WTC11 (cell line): Measurements from ENCODE around the gene C10orf90. TPM values are rescaled to one million over a fixed set of nuclear protein-coding genes. Genes with fewer than 3 reads are reported as not detected.

Source experiments
- ATAC-seq: fragments of 200-7000 bp; cut with Tn5 transposase; 2 replicates; pipeline ENCODE4 v1.10.0; 2021; ENCODE audit warnings: mild to moderate bottlenecking, moderate library complexity
- CTCF ChIA-PET: fragments of 300-600 bp; sonication (Branson Sonifier 250); formaldehyde crosslinking; loops from one replicate; lab custom pipeline; 2021; ENCODE audit warnings: antibody characterized with exemption; lab: Charles Lee
- POLR2A ChIA-PET: fragments of 350-600 bp; sonication (Branson Sonifier 250); formaldehyde crosslinking; loops from one replicate; lab custom pipeline; 2021; ENCODE audit warnings: antibody characterized with exemption; lab: Charles Lee
- DNase-seq: peaks from one replicate; pipeline ENCODE4 v3.0.0; 2021; ENCODE audit warnings: low spot score
- H3K27ac Mint-ChIP-seq: 2 replicates; pipeline ENCODE4 v1.8.0; 2021; ENCODE audit warnings: mixed read lengths
- H3K27me3 Mint-ChIP-seq: 2 replicates; pipeline ENCODE4 v1.8.0; 2021; ENCODE audit warnings: low read depth, mild to moderate bottlenecking, moderate library complexity, mixed read lengths
- H3K36me3 Mint-ChIP-seq: 2 replicates; pipeline ENCODE4 v1.8.0; 2021; ENCODE audit warnings: mixed read lengths
- H3K4me1 Mint-ChIP-seq: 2 replicates; pipeline ENCODE4 v1.8.0; 2022; ENCODE audit warnings: mixed read lengths
- H3K4me3 Mint-ChIP-seq: 2 replicates; pipeline ENCODE4 v1.8.0; 2021; ENCODE audit warnings: mild to moderate bottlenecking, moderate library complexity, mixed read lengths
- H3K9me3 Mint-ChIP-seq: 2 replicates; pipeline ENCODE4 v1.8.0; 2021; ENCODE audit warnings: mixed read lengths
- ESRRA ChIP-seq: sonication (generic); formaldehyde crosslinking; IDR thresholded peaks from 2 replicates; pipeline ENCODE4 v1.8.1; 2022; ENCODE audit warnings: mild to moderate bottlenecking, missing genetic modification reagents, borderline replicate concordance
- GRHL2 ChIP-seq: fragments of 250-450 bp; sonication (Bioruptor Pico); IDR thresholded peaks from 2 replicates; pipeline ENCODE4 v1.8.0; 2022; ENCODE audit warnings: mild to moderate bottlenecking, moderate library complexity; ENCODE audit not compliant: insufficient replicate concordance, severe bottlenecking
- IRF2 ChIP-seq: sonication (generic); formaldehyde crosslinking; IDR thresholded peaks from 2 replicates; pipeline ENCODE4 v1.8.0; 2022; ENCODE audit warnings: low read depth, missing genetic modification reagents, borderline replicate concordance
- KAT7 ChIP-seq: sonication (generic); formaldehyde crosslinking; IDR thresholded peaks from 2 replicates; pipeline ENCODE4 v1.8.1; 2023; ENCODE audit warnings: missing genetic modification reagents, mild to moderate bottlenecking, borderline replicate concordance
- OVOL2 ChIP-seq: fragments of 250-450 bp; sonication (Bioruptor Pico); IDR thresholded peaks from 2 replicates; pipeline ENCODE4 v1.9.0; 2021; ENCODE audit warnings: mild to moderate bottlenecking, borderline replicate concordance
- SOX15 ChIP-seq: fragments of 250-450 bp; sonication (Bioruptor Pico); IDR thresholded peaks from 2 replicates; pipeline ENCODE4 v1.9.0; 2021; ENCODE audit warnings: mild to moderate bottlenecking
- ZNF416 ChIP-seq: fragments of 250-450 bp; sonication (Bioruptor Pico); IDR thresholded peaks from 2 replicates; pipeline ENCODE4 v1.9.0; 2021; ENCODE audit warnings: mild to moderate bottlenecking, inconsistent platforms
- total RNA-seq: library from RNA; stranded (reverse); gene quantifications from 3 replicates; pipeline ENCODE4 v1.2.3, GENCODE V29; 2021
- TF ChIP-seq, protein P1 (sequence below): fragments of 250-450 bp; sonication (Bioruptor Pico); IDR thresholded peaks from 2 replicates; pipeline ENCODE4 v1.8.0; 2021; ENCODE audit warnings: mild to moderate bottlenecking
- TF ChIP-seq, protein P2 (sequence below): sonication (generic); formaldehyde crosslinking; IDR thresholded peaks from 2 replicates; pipeline ENCODE4 v1.8.1; 2023; ENCODE audit warnings: mild to moderate bottlenecking, moderate library complexity, missing genetic modification reagents
- TF ChIP-seq, protein P3 (sequence below): sonication (generic); formaldehyde crosslinking; IDR thresholded peaks from 2 replicates; pipeline ENCODE4 v1.8.1; 2023; ENCODE audit warnings: mild to moderate bottlenecking, missing genetic modification reagents
- TF ChIP-seq, protein P4 (sequence below): fragments of 250-450 bp; sonication (Bioruptor Pico); IDR thresholded peaks from 2 replicates; pipeline ENCODE4 v2.1.2; 2022; ENCODE audit warnings: mild to moderate bottlenecking, moderate library complexity
- TF ChIP-seq, protein P5 (sequence below): sonication (generic); formaldehyde crosslinking; IDR thresholded peaks from 2 replicates; pipeline ENCODE4 v1.8.1; 2022; ENCODE audit warnings: low read depth, missing genetic modification reagents, borderline replicate concordance
- TF ChIP-seq, protein P6 (sequence below): sonication (generic); formaldehyde crosslinking; IDR thresholded peaks from 2 replicates; pipeline ENCODE4 v1.8.0; 2023; ENCODE audit warnings: missing genetic modification reagents
- TF ChIP-seq, protein P7 (sequence below): sonication (generic); formaldehyde crosslinking; IDR thresholded peaks from 2 replicates; pipeline ENCODE4 v1.8.0; 2022; ENCODE audit warnings: mild to moderate bottlenecking, missing genetic modification reagents

Gene C10orf90
- total RNA-seq, 1 experiment from 2014 or later, result 0.85 TPM

DNA sequence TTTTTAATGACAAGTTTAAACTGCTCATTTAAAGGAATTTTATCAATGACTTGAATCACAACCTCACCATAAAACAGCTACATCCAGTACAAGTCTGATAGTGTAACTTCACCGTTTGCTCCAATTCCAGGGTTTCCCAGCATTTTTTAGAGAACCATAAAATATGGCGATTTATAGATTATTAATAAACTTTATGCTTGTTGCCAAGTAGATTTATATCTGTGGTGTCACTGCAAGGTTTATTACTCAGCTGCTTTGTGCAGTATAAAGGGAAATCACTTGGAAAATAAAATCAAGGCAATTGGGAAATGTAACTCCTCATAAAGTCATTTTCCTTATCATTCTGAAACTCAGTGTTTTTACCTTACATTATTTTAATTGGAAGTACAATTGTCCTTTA lies 218.2 kb downstream of the C10orf90 start (continued):
- TF ChIP-seq ESRRA (no peak), GRHL2 (CRISPR knock-in tag) (no peak), OVOL2 (CRISPR knock-in tag) (no peak), IRF2 (CRISPR knock-in tag) (no peak), SOX15 (CRISPR knock-in tag) (no peak)
- TF ChIP-seq, protein P1, sequence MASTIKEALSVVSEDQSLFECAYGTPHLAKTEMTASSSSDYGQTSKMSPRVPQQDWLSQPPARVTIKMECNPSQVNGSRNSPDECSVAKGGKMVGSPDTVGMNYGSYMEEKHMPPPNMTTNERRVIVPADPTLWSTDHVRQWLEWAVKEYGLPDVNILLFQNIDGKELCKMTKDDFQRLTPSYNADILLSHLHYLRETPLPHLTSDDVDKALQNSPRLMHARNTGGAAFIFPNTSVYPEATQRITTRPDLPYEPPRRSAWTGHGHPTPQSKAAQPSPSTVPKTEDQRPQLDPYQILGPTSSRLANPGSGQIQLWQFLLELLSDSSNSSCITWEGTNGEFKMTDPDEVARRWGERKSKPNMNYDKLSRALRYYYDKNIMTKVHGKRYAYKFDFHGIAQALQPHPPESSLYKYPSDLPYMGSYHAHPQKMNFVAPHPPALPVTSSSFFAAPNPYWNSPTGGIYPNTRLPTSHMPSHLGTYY, result no peak
- TF ChIP-seq, protein P2, sequence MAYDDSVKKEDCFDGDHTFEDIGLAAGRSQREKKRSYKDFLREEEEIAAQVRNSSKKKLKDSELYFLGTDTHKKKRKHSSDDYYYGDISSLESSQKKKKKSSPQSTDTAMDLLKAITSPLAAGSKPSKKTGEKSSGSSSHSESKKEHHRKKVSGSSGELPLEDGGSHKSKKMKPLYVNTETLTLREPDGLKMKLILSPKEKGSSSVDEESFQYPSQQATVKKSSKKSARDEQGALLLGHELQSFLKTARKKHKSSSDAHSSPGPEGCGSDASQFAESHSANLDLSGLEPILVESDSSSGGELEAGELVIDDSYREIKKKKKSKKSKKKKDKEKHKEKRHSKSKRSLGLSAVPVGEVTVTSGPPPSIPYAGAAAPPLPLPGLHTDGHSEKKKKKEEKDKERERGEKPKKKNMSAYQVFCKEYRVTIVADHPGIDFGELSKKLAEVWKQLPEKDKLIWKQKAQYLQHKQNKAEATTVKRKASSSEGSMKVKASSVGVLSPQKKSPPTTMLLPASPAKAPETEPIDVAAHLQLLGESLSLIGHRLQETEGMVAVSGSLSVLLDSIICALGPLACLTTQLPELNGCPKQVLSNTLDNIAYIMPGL, result no peak
- TF ChIP-seq, protein P3, sequence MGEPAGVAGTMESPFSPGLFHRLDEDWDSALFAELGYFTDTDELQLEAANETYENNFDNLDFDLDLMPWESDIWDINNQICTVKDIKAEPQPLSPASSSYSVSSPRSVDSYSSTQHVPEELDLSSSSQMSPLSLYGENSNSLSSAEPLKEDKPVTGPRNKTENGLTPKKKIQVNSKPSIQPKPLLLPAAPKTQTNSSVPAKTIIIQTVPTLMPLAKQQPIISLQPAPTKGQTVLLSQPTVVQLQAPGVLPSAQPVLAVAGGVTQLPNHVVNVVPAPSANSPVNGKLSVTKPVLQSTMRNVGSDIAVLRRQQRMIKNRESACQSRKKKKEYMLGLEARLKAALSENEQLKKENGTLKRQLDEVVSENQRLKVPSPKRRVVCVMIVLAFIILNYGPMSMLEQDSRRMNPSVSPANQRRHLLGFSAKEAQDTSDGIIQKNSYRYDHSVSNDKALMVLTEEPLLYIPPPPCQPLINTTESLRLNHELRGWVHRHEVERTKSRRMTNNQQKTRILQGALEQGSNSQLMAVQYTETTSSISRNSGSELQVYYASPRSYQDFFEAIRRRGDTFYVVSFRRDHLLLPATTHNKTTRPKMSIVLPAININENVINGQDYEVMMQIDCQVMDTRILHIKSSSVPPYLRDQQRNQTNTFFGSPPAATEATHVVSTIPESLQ (CRISPR knock-in tag), result no peak

DNA sequence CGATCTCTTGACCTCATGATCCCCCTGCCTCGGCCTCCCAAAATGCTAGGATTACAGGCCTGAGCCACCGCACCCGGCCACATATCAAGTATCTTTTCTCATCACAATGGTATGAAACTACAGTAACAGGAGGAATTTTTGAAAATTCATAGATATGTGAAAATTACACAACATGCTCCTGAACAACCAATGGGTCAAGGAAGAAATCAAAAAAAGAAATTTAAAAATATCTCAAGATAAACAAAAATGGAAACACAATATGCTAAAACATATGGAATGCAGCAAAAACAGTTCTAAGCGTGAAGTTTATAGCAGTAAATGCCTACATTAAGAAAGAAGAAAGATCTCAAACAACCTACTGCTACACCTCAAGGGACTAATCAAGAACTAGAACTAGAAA lies 222.4 kb downstream of the C10orf90 start:
- ATAC-seq (no peak), DNase-seq (no peak)
- POLR2A ChIA-PET, result no interaction called here
- H3K4me1 Mint-ChIP-seq, result peaks cover 5% of the 10 kb centered on the region
- CTCF ChIA-PET, result no interaction called here
- H3K36me3 Mint-ChIP-seq, result no peaks in the 10 kb centered on the region
- H3K27me3 Mint-ChIP-seq, result no peaks in the 10 kb centered on the region; the same call in 1 of the 2 replicates
- H3K4me3 Mint-ChIP-seq, result no peak overlapping the region
- peaks cover 26% of the 10 kb centered on the region for H3K9me3 Mint-ChIP-seq
- no peak overlapping the region for H3K27ac Mint-ChIP-seq
- no peak for TF ChIP-seq IRF2 (CRISPR knock-in tag)
- TF ChIP-seq, protein P4, sequence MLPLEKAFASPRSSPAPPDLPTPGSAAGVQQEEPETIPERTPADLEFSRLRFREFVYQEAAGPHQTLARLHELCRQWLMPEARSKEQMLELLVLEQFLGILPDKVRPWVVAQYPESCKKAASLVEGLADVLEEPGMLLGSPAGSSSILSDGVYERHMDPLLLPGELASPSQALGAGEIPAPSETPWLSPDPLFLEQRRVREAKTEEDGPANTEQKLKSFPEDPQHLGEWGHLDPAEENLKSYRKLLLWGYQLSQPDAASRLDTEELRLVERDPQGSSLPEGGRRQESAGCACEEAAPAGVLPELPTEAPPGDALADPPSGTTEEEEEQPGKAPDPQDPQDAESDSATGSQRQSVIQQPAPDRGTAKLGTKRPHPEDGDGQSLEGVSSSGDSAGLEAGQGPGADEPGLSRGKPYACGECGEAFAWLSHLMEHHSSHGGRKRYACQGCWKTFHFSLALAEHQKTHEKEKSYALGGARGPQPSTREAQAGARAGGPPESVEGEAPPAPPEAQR (CRISPR knock-in tag), result no peak
- TF ChIP-seq, protein P5, sequence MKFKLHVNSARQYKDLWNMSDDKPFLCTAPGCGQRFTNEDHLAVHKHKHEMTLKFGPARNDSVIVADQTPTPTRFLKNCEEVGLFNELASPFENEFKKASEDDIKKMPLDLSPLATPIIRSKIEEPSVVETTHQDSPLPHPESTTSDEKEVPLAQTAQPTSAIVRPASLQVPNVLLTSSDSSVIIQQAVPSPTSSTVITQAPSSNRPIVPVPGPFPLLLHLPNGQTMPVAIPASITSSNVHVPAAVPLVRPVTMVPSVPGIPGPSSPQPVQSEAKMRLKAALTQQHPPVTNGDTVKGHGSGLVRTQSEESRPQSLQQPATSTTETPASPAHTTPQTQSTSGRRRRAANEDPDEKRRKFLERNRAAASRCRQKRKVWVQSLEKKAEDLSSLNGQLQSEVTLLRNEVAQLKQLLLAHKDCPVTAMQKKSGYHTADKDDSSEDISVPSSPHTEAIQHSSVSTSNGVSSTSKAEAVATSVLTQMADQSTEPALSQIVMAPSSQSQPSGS (CRISPR knock-in tag), result no peak
- TF ChIP-seq ZNF416 (CRISPR knock-in tag), result no peak
- no peak for TF ChIP-seq KAT7 (CRISPR knock-in tag)

DNA sequence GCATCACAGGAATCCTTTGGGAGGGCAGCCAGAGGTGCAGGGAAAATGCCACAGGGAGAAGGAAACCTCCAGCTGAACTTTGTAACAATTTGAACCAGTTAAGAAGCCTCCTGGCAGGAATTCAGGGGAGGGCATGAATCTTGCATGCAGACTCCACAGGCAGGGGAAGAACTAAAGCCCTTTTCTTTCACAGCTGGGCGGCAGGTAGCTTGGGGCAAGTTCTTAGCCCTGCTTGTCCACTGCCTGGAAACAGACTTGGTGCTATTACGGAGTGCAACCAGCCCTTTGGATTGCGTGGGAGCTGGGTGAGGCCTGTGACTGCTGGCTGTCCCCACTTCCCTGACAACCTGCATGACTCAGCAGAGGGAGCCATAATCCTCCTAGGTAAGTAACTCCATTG lies 230.6 kb downstream of the C10orf90 start:
- TF ChIP-seq, protein P6, sequence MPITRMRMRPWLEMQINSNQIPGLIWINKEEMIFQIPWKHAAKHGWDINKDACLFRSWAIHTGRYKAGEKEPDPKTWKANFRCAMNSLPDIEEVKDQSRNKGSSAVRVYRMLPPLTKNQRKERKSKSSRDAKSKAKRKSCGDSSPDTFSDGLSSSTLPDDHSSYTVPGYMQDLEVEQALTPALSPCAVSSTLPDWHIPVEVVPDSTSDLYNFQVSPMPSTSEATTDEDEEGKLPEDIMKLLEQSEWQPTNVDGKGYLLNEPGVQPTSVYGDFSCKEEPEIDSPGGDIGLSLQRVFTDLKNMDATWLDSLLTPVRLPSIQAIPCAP (CRISPR knock-in tag), result no peak
- TF ChIP-seq, protein P7, sequence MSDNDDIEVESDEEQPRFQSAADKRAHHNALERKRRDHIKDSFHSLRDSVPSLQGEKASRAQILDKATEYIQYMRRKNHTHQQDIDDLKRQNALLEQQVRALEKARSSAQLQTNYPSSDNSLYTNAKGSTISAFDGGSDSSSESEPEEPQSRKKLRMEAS (CRISPR knock-in tag), result no peak
- TF ChIP-seq, protein P1, result no peak
- TF ChIP-seq, all 79 proteins: peak for 0
- Mint-ChIP-seq H3K4me3 (no peak overlapping the region), H3K4me1 (peaks cover 4% of the 10 kb centered on the region), H3K36me3 (no peaks in the 10 kb centered on the region), H3K27ac (no peak overlapping the region), H3K9me3 (peaks cover 17% of the 10 kb centered on the region), H3K27me3 (no peaks in the 10 kb centered on the region; the same call in 1 of the 2 replicates)
- ATAC-seq (0 out of 2 replicates have a peak, but pooled peaks have one; percentile 18), DNase-seq (no peak)
- CTCF ChIA-PET, result interaction anchor here (0.7 to 1.4 kb wide), 3 partner anchors 13 to 64 kb away, joined by 3 to 6 read pairs (median 5); no protein-coding TSS in a partner anchor
- POLR2A ChIA-PET, result no interaction called here
